Measurements from ENCODE around the gene AKAP6.

AKAP6 gene

DNA sequence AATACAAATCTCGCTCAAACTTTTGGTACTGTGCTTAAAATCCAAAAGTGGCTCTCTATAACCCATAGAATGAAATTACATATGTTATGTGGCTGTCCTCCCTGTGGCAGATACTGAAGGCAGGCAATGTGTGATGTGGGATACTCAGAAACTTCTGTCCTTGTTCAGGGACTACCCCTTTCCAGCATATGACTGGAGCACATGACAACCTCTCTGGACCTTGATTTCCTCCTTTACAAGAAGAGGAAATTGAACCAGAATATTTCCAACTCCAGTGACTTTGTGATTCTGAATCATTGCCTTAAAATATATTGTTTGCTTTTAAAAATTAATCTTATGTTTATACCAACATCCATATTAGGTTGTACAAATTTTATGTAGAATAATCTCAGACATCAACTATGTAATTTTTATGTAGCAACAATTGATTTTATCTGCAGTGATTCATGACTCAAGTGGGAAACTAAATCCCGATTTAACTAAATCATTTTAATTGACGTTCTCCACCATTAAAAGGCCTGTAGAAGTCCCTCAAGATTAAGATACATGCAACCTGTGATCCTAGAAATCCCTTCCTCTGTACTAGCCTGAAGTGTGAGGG, 162.4 kb downstream of the AKAP6 start:
- DNase-seq (ENCODE audit: low spot score), result no peak

GRCh38 chr14:32492457-32492856, 163.4 kb downstream of the AKAP6 start:
- no peak for DNase-seq (ENCODE audit: low spot score)

DNA sequence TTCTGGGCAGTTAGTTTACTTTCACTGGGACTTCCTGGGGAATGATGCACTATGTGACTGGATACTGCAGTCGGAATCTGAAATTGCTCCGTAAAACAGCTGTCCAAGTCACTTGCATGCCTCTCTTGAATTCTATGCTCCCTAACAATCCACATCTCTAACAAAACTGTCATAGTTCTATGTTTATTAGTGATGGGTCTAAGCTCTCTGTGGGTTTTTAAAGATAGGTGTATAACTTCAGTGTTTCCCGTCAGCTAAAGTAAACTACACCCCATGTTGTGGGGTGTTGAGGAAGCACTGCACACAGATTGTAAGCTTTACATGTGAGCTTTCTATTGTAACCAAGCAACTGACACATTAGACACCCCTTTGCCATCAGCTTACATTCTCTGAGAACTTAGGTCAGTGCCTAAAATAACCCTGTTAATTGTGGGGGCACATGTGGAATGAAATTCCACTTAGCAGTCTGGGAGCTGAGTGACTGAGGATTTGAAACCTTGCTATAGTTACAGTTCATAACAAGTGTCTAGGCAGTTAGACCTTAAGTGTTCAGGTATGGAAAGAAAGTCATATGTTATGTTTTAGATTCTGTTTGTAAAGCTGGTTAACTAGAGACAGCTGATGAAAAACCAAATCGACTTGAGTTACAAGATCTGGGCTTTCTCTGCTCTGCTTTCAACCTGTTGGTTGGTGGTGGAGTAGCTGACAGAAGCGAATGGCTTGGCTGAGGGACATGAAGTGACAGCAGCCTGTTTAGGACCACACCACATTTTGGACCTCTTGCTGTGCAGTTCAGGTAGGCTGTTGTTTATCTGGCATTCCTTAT, 165.7 kb downstream of the AKAP6 start:
- no peak for DNase-seq (ENCODE audit: low spot score)

DNA sequence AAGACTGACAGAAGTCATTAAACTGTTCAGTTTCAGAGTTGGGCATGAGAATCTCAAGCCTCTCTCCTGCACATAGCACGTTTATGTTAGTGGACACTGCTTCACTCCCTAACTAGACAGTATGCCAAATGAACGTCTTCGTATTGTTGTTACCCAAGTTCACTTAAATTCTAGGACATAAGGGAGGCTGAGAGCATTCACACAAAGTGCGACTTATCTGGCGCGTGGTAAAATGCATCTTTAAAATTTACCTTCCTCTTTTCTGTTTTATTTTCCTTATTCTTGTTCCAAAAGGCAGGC, 166.3 kb downstream of the AKAP6 start:
- no peak for DNase-seq (ENCODE audit: low spot score)

DNA sequence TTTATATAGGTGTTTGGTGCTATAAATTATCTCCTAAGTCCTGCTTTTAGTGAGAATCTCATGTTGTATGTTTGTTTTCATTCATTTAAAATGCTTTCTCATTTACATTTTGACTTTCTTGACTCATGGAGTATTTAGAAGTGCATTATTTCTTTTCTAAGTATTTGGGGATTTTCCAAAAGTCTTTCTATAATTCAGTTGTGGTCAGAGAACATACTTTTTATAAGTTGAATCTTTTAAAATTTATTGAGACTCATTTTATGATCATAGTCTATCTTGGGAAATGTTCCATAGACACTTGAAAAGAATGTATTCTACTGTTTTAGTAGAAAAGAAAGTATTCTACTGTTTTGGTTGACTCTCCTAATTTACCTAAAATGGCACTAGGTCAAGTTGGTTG, 168.2 kb downstream of the AKAP6 start:
- no peak for DNase-seq (ENCODE audit: low spot score)

- DNase-seq (ENCODE audit: low spot score), result peak; percentile 77
Measured at GRCh38 chr14:32507029-32507984, 178.2 kb downstream of the AKAP6 start.

GRCh38 chr14:32508281-32508680, 179.2 kb downstream of the AKAP6 start:
- peak; percentile 11 for DNase-seq (ENCODE audit: low spot score)

GRCh38 chr14:32509632-32510187, 180.6 kb downstream of the AKAP6 start:
- no peak for DNase-seq (ENCODE audit: low spot score)

- no peak for DNase-seq (ENCODE audit: low spot score)
Measured at GRCh38 chr14:32510815-32511214, 181.7 kb downstream of the AKAP6 start.

DNA sequence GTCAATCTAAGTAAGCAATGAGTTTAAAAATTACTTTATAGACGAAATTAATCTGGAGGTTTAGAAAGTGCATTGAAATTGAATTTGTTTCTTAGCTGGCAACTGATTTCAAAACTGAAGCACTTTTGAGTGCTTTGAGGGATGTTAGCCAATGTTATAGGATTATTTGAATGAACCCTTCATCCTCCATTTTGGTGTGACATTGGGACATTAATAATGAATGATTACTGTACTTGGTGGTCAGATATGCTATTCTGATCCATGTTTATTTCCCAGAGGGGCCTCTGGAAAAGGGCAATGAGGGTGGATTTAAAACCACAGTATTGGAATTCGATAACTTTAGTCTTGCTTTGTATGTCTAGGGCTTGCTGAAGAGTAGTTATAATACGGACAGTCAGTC, 183.2 kb downstream of the AKAP6 start:
- no peak for DNase-seq (ENCODE audit: low spot score)

GRCh38 chr14:32512813-32513212, 183.7 kb downstream of the AKAP6 start:
- no peak for DNase-seq (ENCODE audit: low spot score)

- peak; percentile 22 for DNase-seq (ENCODE audit: low spot score)
Measured at GRCh38 chr14:32513571-32514009, 184.5 kb downstream of the AKAP6 start.

- DNase-seq (ENCODE audit: low spot score), result no peak
Measured at GRCh38 chr14:32514236-32514635, 185.1 kb downstream of the AKAP6 start.

DNA sequence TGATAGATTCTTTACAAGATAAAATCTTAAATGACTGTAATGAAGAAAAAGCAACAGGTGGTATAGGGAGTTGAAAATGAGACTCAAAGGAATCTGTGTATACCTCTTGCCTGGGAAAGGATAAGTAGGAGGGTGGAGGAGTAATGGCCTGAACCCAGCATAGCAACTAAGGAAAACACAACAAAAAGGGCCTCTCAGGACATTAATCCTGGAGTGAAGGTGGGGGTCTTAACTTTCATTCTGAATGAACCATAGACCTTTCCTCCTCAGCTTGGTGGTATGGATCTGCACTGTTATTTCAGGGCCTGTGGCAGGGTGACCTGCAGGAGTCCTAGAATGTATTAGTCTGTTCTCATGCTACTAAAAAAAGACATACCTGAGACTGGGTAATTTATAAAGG, 185.6 kb downstream of the AKAP6 start:
- DNase-seq (ENCODE audit: low spot score), result no peak

DNA sequence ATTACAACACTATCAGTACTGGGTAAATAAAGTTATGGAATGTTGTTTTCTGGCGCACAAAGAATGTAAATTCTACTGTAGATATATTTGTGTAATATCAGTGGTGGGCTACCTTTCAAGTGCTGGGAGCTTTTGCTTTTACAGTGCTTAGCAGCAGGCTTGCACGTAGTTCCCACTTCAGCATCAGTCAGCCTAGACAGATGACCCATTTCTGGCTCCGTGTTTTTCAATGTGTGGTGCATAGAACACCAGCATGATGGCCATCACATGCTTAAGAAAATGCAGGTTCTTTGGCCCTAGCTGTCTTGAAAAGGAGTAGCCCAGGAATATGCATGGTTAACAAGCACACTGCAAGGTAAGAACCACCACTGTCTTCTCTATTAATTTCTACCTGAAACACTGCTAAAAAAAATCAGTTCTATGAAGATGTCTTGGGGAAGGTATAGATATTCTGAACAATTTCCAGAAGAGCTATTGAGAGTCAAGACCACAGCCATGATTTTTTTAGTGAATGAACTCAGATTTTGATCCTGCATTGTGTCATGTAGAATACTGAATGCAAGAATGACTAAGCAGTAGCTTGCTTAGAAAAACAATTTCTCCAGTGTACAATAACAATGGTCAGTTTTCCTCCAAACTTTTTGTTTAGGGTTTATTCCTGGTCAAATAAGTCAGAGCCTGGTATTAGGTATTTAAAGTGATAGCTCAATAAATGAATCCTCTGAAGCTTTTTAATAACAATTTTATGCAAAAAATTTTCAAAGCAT, 195.7 kb downstream of the AKAP6 start:
- no peak for DNase-seq (ENCODE audit: low spot score)

DNA sequence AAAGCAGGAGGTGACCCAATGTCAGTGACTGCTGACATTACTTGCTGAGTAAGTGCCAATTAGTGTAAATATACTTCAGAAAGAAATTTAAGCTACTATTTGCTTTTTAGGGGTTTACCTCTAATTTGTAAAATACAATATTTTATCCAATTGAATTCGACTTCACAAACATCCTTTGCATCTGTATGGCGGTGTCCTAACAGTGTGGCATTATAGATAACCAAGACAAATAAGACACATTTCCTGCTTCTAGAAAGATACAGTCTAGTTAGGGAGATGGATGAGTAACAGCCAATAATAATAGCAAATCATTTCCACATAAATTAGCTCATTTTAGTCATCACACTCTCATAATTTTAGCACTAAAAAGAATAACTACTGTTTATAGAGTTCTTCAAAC, 196.5 kb downstream of the AKAP6 start:
- DNase-seq (ENCODE audit: low spot score), result no peak

GRCh38 chr14:32530800-32531199, 201.7 kb downstream of the AKAP6 start:
- DNase-seq (ENCODE audit: low spot score), result no peak

DNA sequence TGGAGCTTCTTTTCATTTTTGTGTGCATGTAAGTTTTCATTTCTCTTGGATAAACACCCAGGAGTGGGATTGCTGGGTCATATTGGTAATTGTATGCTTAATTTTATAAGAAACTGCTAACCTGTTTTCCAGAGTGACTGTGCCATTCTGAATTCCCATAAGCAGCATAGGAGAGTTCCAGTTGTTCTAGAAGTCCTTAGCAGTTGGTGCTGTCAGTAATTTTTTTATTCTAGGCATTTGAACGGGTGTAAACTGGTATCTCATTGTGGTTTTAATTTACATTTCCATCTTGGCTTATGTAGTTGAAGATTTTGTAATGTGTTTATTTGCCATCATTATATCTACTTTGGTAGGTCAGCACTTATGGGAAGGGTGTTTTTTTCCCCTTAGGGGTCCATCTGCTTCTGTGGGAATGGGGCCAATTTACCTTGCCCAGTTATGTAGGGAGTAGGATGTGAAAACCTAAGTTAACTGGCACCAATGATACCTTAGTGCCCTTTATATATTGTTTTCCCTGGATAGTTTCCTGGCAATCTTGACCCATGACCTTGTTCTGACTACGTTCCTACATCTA, 202.9 kb downstream of the AKAP6 start:
- DNase-seq (ENCODE audit: low spot score), result no peak

DNA sequence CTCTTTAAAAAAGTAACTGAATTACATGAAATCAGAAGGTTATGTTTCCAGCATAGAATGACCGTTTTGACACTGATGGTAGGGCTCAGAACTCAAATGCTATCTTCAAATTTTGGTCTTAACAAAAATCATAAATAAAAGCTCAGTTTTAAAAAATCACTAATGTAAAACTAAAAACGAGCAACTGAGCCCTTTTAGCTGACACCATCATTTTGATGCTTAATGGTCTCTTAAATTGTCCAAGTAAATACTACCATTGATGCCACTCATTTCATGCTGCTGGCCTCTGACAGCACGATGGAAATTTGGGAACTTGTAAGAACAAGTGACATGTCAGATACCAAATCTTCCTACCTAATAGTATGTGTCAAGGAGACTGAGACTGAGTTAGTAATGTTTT, 205.0 kb downstream of the AKAP6 start:
- DNase-seq (ENCODE audit: low spot score), result no peak

GRCh38 chr14:32536175-32536574, 207.1 kb downstream of the AKAP6 start:
- DNase-seq (ENCODE audit: low spot score), result no peak

DNA sequence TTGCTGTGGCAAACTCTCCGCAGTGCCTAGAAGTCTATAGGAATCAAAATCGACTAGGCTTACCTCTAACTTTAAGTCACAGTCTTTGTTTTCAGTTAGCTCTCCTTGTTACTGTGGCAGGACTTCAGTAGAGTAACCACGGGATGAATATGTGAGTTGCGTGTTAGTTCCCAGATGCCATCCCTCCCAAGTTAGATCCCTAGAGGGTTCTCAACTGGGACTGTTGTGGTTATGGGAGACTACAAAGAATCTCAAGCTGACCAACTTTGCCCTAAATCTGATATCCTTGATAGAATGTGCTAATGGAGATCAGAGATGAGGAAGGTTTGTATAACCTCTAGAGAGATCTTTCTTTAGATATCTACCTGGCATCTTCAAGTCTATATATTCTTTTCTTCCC, 208.1 kb downstream of the AKAP6 start:
- DNase-seq (ENCODE audit: low spot score), result no peak

Data from SW480 (cell line).